GM20431 (cell line): ENCODE measurements around the gene NT5DC3.
"Not testable (repeated sequence)": the region's sequence is repeated elsewhere in the genome, so short reads cannot be mapped to it uniquely, and the experiment has no call there.

ENCODE experiments used
- in situ Hi-C: fragments of 300-500 bp; cut with MseI, MboI; formaldehyde crosslinking; loops from one replicate; pipeline ENCODE4 v1.15.0; 2020; ENCODE audit warnings: low sequenced_read_pairs; ENCODE audit not compliant: unreplicated experiment

The NT5DC3 gene

GRCh38 chr12:103814436-103814835 lies 26.6 kb downstream of the NT5DC3 start:
- in situ Hi-C loops: no loop called here

GRCh38 chr12:103813949-103814348 lies 27.1 kb downstream of the NT5DC3 start:
- in situ Hi-C loops: no loop called here

- in situ Hi-C loops: no loop called here
These were observed 27.6 kb downstream of the NT5DC3 start for GRCh38 chr12:103813426-103813825.

- in situ Hi-C loops: no loop called here
These were observed 28.2 kb downstream of the NT5DC3 start for GRCh38 chr12:103812789-103813188.

- in situ Hi-C loops: no loop called here
These were observed 29.2 kb downstream of the NT5DC3 start for GRCh38 chr12:103811791-103812190.

GRCh38 chr12:103810111-103810510 lies 30.9 kb downstream of the NT5DC3 start:
- in situ Hi-C loops: no loop called here

GRCh38 chr12:103809639-103810038 lies 31.4 kb downstream of the NT5DC3 start:
- in situ Hi-C loops: not testable (repeated sequence)

- in situ Hi-C loops: no loop called here
These were observed 31.9 kb downstream of the NT5DC3 start for GRCh38 chr12:103809154-103809553.

- in situ Hi-C loops: no loop called here
These were observed 32.7 kb downstream of the NT5DC3 start for GRCh38 chr12:103808239-103808880.

GRCh38 chr12:103807561-103808238 lies 33.3 kb downstream of the NT5DC3 start:
- in situ Hi-C loops: no loop called here

GRCh38 chr12:103806803-103807202 lies 34.2 kb downstream of the NT5DC3 start:
- in situ Hi-C loops: no loop called here

- in situ Hi-C loops: no loop called here
These were observed 35.2 kb downstream of the NT5DC3 start for GRCh38 chr12:103805655-103806360.

GRCh38 chr12:103803847-103804246 lies 37.2 kb downstream of the NT5DC3 start:
- in situ Hi-C loops: no loop called here

- in situ Hi-C loops: no loop called here
These were observed 38.5 kb downstream of the NT5DC3 start for GRCh38 chr12:103802586-103802886.

- in situ Hi-C loops: no loop called here
These were observed 39.1 kb downstream of the NT5DC3 start for GRCh38 chr12:103801709-103802585.

- in situ Hi-C loops: no loop called here
These were observed 40.9 kb downstream of the NT5DC3 start for GRCh38 chr12:103799857-103800771.

GRCh38 chr12:103799504-103799856 lies 41.6 kb downstream of the NT5DC3 start:
- in situ Hi-C loops: no loop called here

- in situ Hi-C loops: no loop called here
These were observed 42.4 kb downstream of the NT5DC3 start for GRCh38 chr12:103798586-103798985.

GRCh38 chr12:103794309-103795213 lies 46.5 kb downstream of the NT5DC3 start:
- in situ Hi-C loops: no loop called here
